Activated T-helper 17 cell treated with anti-CD3 and anti-CD28 coated beads, Interleukin-2, amount 50 U/mL, for 72 hours (primary cell): ENCODE data around the gene EMP1. TPM values are rescaled to one million over a fixed set of nuclear protein-coding genes. Genes with fewer than 3 reads are reported as not detected.

ENCODE experiments used
- ATAC-seq: fragments of 150-1000 bp; cut with Tn5 transposase; replicated peaks from 2 replicates; pipeline ENCODE4 v1.10.0; 2021; ENCODE audit warnings: mild to moderate bottlenecking, moderate library complexity
- H3K27ac Mint-ChIP-seq: one replicate; pipeline ENCODE4 v1.8.0; 2022; ENCODE audit warnings: mixed read lengths
- H3K27me3 Mint-ChIP-seq: one replicate; pipeline ENCODE4 v1.8.0; 2022; ENCODE audit warnings: mixed read lengths
- H3K36me3 Mint-ChIP-seq: one replicate; pipeline ENCODE4 v1.8.0; 2022; ENCODE audit warnings: low read depth, mild to moderate bottlenecking, mixed read lengths
- H3K4me1 Mint-ChIP-seq: one replicate; pipeline ENCODE4 v1.8.0; 2022; ENCODE audit warnings: mixed read lengths
- H3K4me3 Mint-ChIP-seq: one replicate; pipeline ENCODE4 v1.8.0; 2022; ENCODE audit warnings: mild to moderate bottlenecking, mixed read lengths
- H3K9me3 Mint-ChIP-seq: one replicate; pipeline ENCODE4 v1.8.0; 2022; ENCODE audit warnings: mixed read lengths
- total RNA-seq, 2 donors: library from RNA; stranded (reverse); gene quantifications; one replicate each; pipeline ENCODE4 v1.2.3, GENCODE V29; 2022

The EMP1 gene
- total RNA-seq, 2 donors from 2014 or later: 36.7 to 60.2 TPM

GRCh38 chr12:13179211-13180074, 17.1 kb upstream of the EMP1 start:
- H3K9me3 Mint-ChIP-seq: no peaks in the 10 kb centered on the region
- peak overlapping the region; percentile 68 for H3K4me3 Mint-ChIP-seq
- peak; percentile 96 for ATAC-seq
- H3K36me3 Mint-ChIP-seq: no peaks in the 10 kb centered on the region
- peak overlapping the region; percentile 69 for H3K27ac Mint-ChIP-seq
- peaks cover 9% of the 10 kb centered on the region for H3K27me3 Mint-ChIP-seq
- peaks cover 12% of the 10 kb centered on the region for H3K4me1 Mint-ChIP-seq

DNA sequence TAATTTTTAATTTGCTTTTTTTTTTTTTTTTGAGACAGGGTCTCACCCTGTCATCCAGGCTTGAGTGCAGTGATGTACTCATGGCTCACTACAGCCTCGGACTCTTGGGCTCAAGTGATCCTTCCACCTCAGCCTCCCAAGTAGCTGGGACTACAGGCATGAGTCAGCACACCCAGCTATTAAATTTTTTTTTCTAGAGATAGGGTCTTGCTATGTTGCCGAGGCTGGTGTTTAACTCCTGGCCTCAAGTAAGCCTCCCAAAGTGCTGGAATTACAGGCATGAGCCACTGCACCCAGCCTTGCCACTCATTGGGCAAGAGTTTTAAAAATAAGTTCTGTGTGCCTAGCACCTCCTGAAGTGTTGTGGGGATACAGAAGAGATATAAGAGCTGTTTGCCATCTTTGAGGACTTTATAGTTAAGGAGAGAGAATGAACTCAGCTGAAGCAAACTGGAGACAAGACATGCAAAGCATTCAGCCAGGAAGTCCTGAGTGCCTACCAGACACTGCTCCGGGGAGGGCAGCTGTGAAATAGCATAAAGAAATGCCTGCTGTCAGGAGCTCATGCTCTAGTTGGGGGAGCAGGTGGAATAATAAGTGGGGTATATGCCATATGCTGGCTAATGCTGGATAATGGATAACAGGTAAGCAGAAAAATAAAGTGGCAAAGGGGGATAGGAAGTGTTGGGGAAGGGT, 15.0 kb upstream of the EMP1 start:
- H3K4me1 Mint-ChIP-seq: peaks cover 12% of the 10 kb centered on the region
- H3K27me3 Mint-ChIP-seq: peaks cover 5% of the 10 kb centered on the region
- no peak overlapping the region for H3K27ac Mint-ChIP-seq

DNA sequence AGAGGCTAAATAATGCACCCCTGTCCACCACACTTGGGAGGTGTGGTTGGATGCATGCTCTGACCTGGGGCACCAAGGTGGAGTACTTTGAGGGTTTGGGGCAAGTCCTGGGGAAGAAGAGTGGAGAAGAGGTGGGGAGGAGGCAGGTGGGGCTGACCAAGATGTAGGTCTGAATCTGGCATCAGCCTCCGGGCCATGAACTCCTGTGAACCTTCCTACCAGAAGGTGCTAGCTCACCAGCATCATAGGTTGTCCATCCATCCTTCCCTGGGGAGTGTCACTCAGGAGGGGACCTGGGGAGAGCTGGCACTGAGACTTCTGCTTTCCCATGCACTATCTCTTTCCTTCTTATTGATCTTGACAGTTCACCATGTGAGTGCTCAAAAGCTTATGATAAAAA, 13.6 kb upstream of the EMP1 start:
- H3K9me3 Mint-ChIP-seq: no peaks in the 10 kb centered on the region
- H3K4me1 Mint-ChIP-seq: peaks cover 12% of the 10 kb centered on the region

More for the DNA sequence above, 15.0 kb upstream of the EMP1 start:
- H3K4me3 Mint-ChIP-seq: no peak overlapping the region
- no peak for ATAC-seq
- no peaks in the 10 kb centered on the region for H3K36me3 Mint-ChIP-seq
- no peaks in the 10 kb centered on the region for H3K9me3 Mint-ChIP-seq

DNA sequence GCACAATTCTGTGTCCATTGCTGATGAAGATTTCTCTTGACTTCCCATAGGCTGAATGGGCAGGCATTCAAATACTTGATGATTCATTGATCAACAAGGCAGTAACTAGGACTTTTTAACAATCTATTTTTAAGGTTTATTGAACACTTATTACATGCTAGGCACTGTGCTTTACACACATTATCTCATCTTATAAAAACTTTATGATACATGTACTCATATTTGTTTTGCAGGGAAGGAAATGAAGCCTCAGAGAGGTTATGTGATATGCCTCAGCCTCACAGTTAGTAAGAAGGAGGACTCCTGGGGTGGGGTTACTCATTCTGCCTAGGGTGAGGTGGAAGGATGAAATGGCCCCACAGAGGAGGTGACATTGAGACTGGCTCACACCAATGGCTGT, 12.9 kb upstream of the EMP1 start:
- Mint-ChIP-seq H3K27ac (peak overlapping the region; percentile 1), H3K4me3 (no peak overlapping the region), H3K4me1 (peaks cover 12% of the 10 kb centered on the region), H3K27me3 (peaks cover 13% of the 10 kb centered on the region), H3K9me3 (no peaks in the 10 kb centered on the region), H3K36me3 (no peaks in the 10 kb centered on the region)
- peak; percentile 63 for ATAC-seq

More for the DNA sequence above, 13.6 kb upstream of the EMP1 start:
- ATAC-seq: no peak
- Mint-ChIP-seq H3K36me3 (no peaks in the 10 kb centered on the region), H3K27me3 (peaks cover 9% of the 10 kb centered on the region), H3K4me3 (no peak overlapping the region), H3K27ac (no peak overlapping the region)

DNA sequence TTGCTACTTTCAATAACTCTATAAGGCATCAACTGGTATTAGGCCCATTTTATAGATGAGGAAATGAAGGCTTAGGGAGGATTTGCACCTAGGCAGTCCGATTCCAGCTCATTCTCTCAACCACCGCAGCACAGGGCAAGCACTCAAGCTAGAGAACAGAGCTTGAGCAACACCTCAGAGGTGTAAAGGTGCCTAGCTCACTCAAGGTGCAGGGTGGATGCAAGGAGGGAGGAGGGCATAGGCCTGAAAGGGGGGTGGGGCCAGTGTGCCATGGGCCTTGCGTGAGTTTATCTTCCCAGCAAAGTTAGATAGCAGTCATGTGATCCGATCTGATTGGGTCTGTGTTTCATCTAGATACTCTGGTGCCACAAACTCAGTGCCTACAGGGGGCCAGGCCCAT, 10.2 kb upstream of the EMP1 start:
- ATAC-seq: no peak
- Mint-ChIP-seq H3K4me1 (no peaks in the 10 kb centered on the region), H3K9me3 (no peaks in the 10 kb centered on the region), H3K4me3 (no peak overlapping the region), H3K27ac (no peak overlapping the region), H3K36me3 (no peaks in the 10 kb centered on the region), H3K27me3 (peaks cover 15% of the 10 kb centered on the region)

- Mint-ChIP-seq H3K9me3 (no peaks in the 10 kb centered on the region), H3K27ac (no peak overlapping the region), H3K4me3 (no peak overlapping the region), H3K4me1 (no peaks in the 10 kb centered on the region), H3K36me3 (no peaks in the 10 kb centered on the region), H3K27me3 (peaks cover 11% of the 10 kb centered on the region)
- peak; percentile 30 for ATAC-seq
These were observed 9.1 kb upstream of the EMP1 start for GRCh38 chr12:13187399-13187798.

- H3K27ac Mint-ChIP-seq: no peak overlapping the region
- H3K36me3 Mint-ChIP-seq: no peaks in the 10 kb centered on the region
- H3K4me1 Mint-ChIP-seq: no peaks in the 10 kb centered on the region
- peaks cover 11% of the 10 kb centered on the region for H3K27me3 Mint-ChIP-seq
- no peaks in the 10 kb centered on the region for H3K9me3 Mint-ChIP-seq
- no peak overlapping the region for H3K4me3 Mint-ChIP-seq
- no peak for ATAC-seq
These were observed 7.3 kb upstream of the EMP1 start for GRCh38 chr12:13189264-13189663.

DNA sequence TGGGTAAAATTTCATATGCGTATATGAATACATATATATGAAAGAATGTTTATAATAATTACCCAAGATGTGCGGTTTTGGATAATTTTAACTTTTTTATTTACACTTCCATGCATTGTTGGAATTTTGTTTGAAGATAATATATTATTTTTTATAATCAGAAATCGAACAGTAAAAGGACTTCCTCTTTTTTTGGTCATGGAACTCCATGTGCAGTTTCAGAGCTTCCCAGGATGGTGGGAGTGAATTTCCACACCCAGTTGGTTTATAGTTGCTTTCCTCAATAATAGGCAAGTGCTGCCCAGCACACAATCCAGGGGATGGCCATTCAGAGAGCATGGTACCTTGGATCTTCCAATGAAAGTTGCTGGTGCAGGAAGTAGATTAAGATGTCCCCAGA, 6.3 kb upstream of the EMP1 start:
- peaks cover 3% of the 10 kb centered on the region for H3K4me1 Mint-ChIP-seq
- no peak overlapping the region for H3K4me3 Mint-ChIP-seq
- no peak for ATAC-seq
- H3K27me3 Mint-ChIP-seq: peaks cover 11% of the 10 kb centered on the region
- no peaks in the 10 kb centered on the region for H3K36me3 Mint-ChIP-seq
- H3K9me3 Mint-ChIP-seq: no peaks in the 10 kb centered on the region
- H3K27ac Mint-ChIP-seq: no peak overlapping the region

GRCh38 chr12:13192719-13193118, 3.8 kb upstream of the EMP1 start:
- Mint-ChIP-seq H3K4me3 (no peak overlapping the region), H3K9me3 (no peaks in the 10 kb centered on the region), H3K36me3 (peaks cover 5% of the 10 kb centered on the region), H3K27me3 (peaks cover 7% of the 10 kb centered on the region), H3K4me1 (peaks cover 10% of the 10 kb centered on the region), H3K27ac (no peak overlapping the region)
- ATAC-seq: no peak

GRCh38 chr12:13193505-13194231, 2.9 kb upstream of the EMP1 start:
- H3K4me3 Mint-ChIP-seq: no peak overlapping the region
- no peak for ATAC-seq
- no peak overlapping the region for H3K27ac Mint-ChIP-seq
- H3K9me3 Mint-ChIP-seq: no peaks in the 10 kb centered on the region
- H3K4me1 Mint-ChIP-seq: peaks cover 17% of the 10 kb centered on the region
- peaks cover 8% of the 10 kb centered on the region for H3K36me3 Mint-ChIP-seq
- peaks cover 3% of the 10 kb centered on the region for H3K27me3 Mint-ChIP-seq

- Mint-ChIP-seq H3K36me3 (peaks cover 8% of the 10 kb centered on the region), H3K27me3 (peaks cover 3% of the 10 kb centered on the region)
- ATAC-seq: no peak
These were observed 2.0 kb upstream of the EMP1 start for GRCh38 chr12:13194401-13195110.

DNA sequence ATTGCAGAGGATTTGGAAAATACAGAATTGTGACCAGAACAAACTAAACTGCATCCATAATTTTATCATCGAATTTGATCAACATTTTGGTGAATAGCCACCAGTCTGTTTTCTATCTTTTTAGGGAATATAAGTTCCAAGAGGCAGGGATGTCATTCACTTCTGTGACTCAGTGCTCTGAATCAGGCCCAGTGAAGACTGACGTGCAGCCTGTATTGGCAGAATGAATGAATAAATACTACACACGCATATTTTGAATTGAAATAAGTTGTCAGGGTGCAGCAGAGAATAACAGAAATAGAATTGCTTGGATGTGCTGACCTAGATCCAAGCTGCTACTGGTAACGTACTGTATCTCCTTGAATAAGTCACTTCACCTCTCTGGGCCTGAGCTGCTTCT, 1.3 kb upstream of the EMP1 start:
- no peak for ATAC-seq
- Mint-ChIP-seq H3K4me1 (peaks cover 17% of the 10 kb centered on the region), H3K4me3 (peak overlapping the region; percentile 77), H3K9me3 (no peaks in the 10 kb centered on the region), H3K27ac (peak overlapping the region; percentile 91), H3K27me3 (peaks cover 3% of the 10 kb centered on the region), H3K36me3 (peaks cover 8% of the 10 kb centered on the region)

More at GRCh38 chr12:13194401-13195110, 2.0 kb upstream of the EMP1 start:
- Mint-ChIP-seq H3K4me3 (no peak overlapping the region), H3K9me3 (no peaks in the 10 kb centered on the region), H3K4me1 (peaks cover 17% of the 10 kb centered on the region), H3K27ac (peak overlapping the region; percentile 91)

GRCh38 chr12:13195785-13196129, 769 bp upstream of the EMP1 start:
- no peak for ATAC-seq
- Mint-ChIP-seq H3K4me1 (peaks cover 17% of the 10 kb centered on the region), H3K9me3 (no peaks in the 10 kb centered on the region), H3K4me3 (peak overlapping the region; percentile 77), H3K27me3 (no peaks in the 10 kb centered on the region), H3K27ac (peak overlapping the region; percentile 91), H3K36me3 (peaks cover 8% of the 10 kb centered on the region)

DNA sequence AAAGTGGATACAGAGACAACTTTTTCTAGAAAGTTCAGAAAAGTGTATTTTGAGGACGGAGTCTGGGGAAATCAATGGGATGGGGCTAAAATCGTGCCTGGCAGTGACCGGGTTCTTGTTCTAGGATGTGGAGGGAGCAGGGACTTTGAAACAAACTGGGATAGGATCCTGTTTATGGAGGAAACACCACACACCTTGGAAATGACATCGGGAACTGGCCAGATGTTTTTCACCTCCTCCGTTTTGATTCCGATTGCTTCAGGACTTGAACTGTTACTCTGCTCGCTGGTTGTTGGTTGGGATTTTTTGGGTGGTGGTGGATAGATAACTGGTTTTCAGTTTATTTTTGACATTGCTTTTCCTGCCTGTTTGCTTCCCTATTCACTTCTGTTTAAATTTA, 506 bp downstream of the EMP1 start:
- peaks cover 21% of the 10 kb centered on the region for H3K4me1 Mint-ChIP-seq
- H3K36me3 Mint-ChIP-seq: peaks cover 8% of the 10 kb centered on the region
- ATAC-seq: no peak
- peak overlapping the region; percentile 77 for H3K4me3 Mint-ChIP-seq
- H3K9me3 Mint-ChIP-seq: no peaks in the 10 kb centered on the region
- H3K27ac Mint-ChIP-seq: peak overlapping the region; percentile 91
- H3K27me3 Mint-ChIP-seq: no peaks in the 10 kb centered on the region
